Epithelial cell of esophagus (primary cell): Measurements from ENCODE around the gene ZNF366.

ENCODE experiments used
- DNase-seq: peaks from one replicate; pipeline ENCODE4 v3.0.0; 2010; ENCODE audit warnings: low read depth
- H3K4me3 ChIP-seq: 2 replicates; pipeline ENCODE4 v1.5.1; 2011; ENCODE audit warnings: mild to moderate bottlenecking, low read length, control low read depth
- CTCF ChIP-seq: IDR thresholded peaks from 2 replicates; pipeline ENCODE4 v1.5.1; 2011; ENCODE audit warnings: low read depth, mild to moderate bottlenecking, low read length, control low read depth, inconsistent platforms; ENCODE audit not compliant: insufficient read depth; ENCODE audit errors: missing control alignments

Gene ZNF366

DNA sequence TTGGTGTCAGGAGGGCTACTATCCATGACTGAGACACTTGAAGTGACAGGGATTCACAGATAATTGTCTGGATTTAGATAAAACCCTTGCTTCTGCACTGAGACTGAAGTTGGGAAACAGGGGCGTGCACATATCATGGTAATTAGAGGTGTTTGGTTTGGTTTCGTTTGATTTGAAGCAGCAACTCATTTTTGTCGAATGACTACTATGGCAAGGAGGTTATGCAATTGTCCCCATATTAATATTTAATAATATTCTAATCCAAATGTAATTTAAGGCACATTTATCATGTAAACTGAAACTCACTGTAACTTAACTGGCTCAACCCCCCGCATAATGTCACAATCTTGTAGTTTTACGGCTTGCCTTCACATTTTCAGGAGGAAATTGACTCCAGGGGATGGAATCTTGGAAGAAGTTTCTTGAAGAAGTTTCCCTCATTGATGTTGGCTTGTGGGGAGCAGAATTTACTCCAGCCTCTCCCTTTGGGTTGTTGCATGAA is 12.5 kb downstream of the ZNF366 start:
- DNase-seq, result peak; percentile 52
- no peak for TF ChIP-seq CTCF
- no peak overlapping the region for H3K4me3 ChIP-seq

DNA sequence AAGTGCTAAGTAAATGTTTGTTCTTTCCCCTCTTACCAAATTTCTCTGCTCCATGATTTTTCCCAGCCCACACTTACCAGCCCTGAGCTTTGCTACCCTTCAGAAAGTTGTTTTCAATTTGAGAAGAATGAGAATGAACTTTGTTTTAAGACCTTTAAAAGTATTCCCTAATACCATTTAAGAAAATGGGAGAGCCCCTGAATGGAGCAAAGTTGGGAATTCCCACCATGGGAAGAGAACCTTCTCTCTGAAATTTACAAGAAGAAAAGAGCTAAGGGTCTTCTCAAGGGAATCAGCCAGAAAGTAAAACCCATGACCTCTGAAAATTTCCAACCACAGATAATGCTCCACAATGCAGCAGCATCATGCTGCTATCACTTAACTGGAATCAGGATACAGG is 17.7 kb downstream of the ZNF366 start:
- no peak overlapping the region for H3K4me3 ChIP-seq
- TF ChIP-seq CTCF, result no peak
- no peak for DNase-seq

DNA sequence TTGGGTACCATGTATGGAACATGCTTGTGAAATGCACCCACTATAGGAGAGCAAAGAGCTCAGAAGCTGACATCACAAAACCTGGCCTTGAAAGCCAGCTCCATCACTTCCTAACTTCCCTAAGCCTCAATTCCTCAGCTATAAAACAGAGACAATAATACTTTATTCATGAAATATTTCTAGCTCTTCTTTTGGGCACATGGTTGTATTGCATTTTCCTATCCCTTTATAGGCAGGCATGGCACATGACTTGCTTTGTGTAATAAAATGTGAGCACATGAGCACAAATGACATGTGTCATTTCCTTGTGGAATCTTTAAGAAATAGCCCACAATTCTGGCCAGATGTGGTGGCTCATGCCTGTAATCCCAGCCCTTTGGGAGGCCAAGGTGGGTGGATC is 18.5 kb downstream of the ZNF366 start:
- no peak for DNase-seq
- no peak overlapping the region for H3K4me3 ChIP-seq
- no peak for TF ChIP-seq CTCF

DNA sequence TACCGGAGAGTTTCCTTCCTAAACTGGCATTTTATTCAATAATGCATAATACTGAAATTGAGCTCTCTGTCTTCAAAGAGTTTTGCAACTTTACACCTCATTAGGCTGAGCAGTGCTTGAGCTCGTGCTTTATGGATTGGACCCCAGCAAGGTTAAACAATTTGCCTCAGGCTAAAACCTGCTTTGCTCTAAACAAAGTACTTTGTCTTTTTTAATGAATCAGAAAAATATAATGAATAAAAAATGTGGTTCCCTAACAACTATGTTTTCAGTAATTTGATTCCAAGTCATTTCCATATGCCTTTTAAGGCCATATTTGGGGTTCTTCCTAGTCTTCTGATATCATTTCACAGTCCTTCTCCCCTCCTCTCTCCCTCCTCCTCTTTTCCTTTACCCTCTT is 20.0 kb downstream of the ZNF366 start:
- no peak for TF ChIP-seq CTCF
- no peak overlapping the region for H3K4me3 ChIP-seq
- peak; percentile 44 for DNase-seq

GRCh38 chr5:72486371-72486770 is 20.8 kb downstream of the ZNF366 start:
- H3K4me3 ChIP-seq, result no peak overlapping the region
- TF ChIP-seq CTCF, result no peak
- DNase-seq, result peak; percentile 9

DNA sequence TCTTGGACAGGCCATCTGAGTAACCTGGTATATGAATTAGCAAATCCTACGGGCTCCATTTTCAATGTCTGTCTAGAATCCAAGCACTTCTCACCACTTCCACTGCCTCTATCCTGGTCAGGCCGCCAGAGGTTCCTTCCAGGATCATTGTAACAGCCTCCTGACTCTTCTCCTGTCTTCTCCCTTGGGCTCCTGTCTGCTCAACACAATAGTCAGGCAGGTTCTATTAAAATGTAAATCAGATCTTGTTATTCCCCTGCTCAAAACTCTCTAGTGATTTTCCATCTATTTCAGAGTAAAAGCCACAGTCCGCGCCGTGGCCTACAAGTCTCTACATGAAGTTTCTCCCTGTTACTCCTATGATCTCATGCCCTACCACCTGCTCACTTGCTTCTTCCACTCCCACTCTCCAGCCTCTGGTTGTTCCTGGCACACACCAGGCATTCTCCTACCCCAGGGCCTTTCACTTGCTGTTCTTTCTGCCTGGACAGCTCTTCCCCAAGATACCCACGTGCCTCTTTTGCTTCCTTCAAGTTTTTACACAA is 21.7 kb downstream of the ZNF366 start:
- peak; percentile 95 for DNase-seq
- H3K4me3 ChIP-seq, result no peak overlapping the region
- no peak for TF ChIP-seq CTCF

- no peak for TF ChIP-seq CTCF
- DNase-seq, result no peak
- no peak overlapping the region for H3K4me3 ChIP-seq
Observed at GRCh38 chr5:72482046-72482445, 25.2 kb downstream of the ZNF366 start.
